Adrenal gland (tissue), 12 donors: ENCODE data around the gene IRF9. TPM values are rescaled to one million over a fixed set of nuclear protein-coding genes. Genes with fewer than 3 reads are reported as not detected.
A peak's percentile ranks its signal among the peaks of the same experiment; 100 is the strongest.

Experiments
- DNase-seq, 7 donors: peaks; one replicate each; pipeline ENCODE4 v3.0.0-alpha.2; 2019 to 2020
- H3K27ac ChIP-seq, 5 donors: fragments of 200-600 bp; sonication (generic) in 4 of 5; 1 replicate in 3 of 5; 2 replicates in 2 of 5; pipeline versions ENCODE4 v1.5.1 to v1.8.0; 2016 to 2020; ENCODE audit warnings: mild to moderate bottlenecking in 1 of 5
- H3K27me3 ChIP-seq: fragments of 200-600 bp; 2 replicates; pipeline ENCODE4 v1.8.0; 2021
- H3K36me3 ChIP-seq, 2 donors: fragments of 200-600 bp; replicated peaks in 1 of 2; 1 replicate in 1 of 2; 2 replicates in 1 of 2; pipeline versions ENCODE4 v1.5.1 to v1.8.0; 2018 to 2022
- H3K4me1 ChIP-seq, 2 donors: fragments of 200-600 bp; replicated peaks in 1 of 2; 1 replicate in 1 of 2; 2 replicates in 1 of 2; pipeline versions ENCODE4 v1.5.1 to v1.8.0; 2018 to 2021
- H3K4me3 ChIP-seq, 4 donors: fragments of 200-600 bp; sonication (generic) in 3 of 4; one replicate each; pipeline ENCODE4 v1.5.1; 2016 to 2018
- H3K9me3 ChIP-seq, 3 donors: fragments of 200-600 bp; sonication (generic) in 1 of 3; replicated peaks in 1 of 3; 1 replicate in 2 of 3; 2 replicates in 1 of 3; pipeline versions ENCODE4 v1.5.1 to v1.8.0; 2016 to 2021
- CTCF ChIP-seq, 6 experiments: fragments of 450-650 bp in 4 of 6; fragments of 200-600 bp in 2 of 6; sonication (generic) in 1 of 6; IDR thresholded peaks; 1 replicate in 5 of 6; 2 replicates in 1 of 6; pipeline versions ENCODE4 v1.5.1 to v1.8.0; 2016 to 2021; ENCODE audit warnings: antibody characterized with exemption in 6 of 6, mild to moderate bottlenecking in 2 of 6, moderate library complexity in 1 of 6
- POLR2A ChIP-seq, 2 donors: fragments of 450-650 bp; IDR thresholded peaks; one replicate each; pipeline ENCODE4 v1.6.1; 2017; ENCODE audit warnings: antibody characterized with exemption in 2 of 2, mild to moderate bottlenecking in 2 of 2, moderate library complexity in 1 of 2
- WGBS, 4 donors: extraction: QIAGEN DNeasy Blood & Tissue Kit in 2 of 4; methylation state at CpG; one replicate each; pipeline versions ENCODE4 v1.1.5 to v1.1.7; 2013 to 2017; 5-methylcytosine and 5-hydroxymethylcytosine counted together
- intact Hi-C, 2 donors: fragments of 100-400 bp; cut with DNase I; formaldehyde crosslinking; loops; one replicate each; pipeline versions ENCODE4 v1.14.1 to v1.15.0; 2022 to 2023
- polyA plus RNA-seq, 3 donors: library from polyadenylated mRNA; stranded (reverse); fragments of 200-250 nt in 2 of 3; fragments of 350-450 nt in 1 of 3; fragmentation: Illumina TruSeq in 1 of 3; extraction: RNeasy Lipid Tissue Mini Kit (QIAGEN cat#74804) in 1 of 3; gene quantifications; one replicate each; pipeline ENCODE4 v1.2.3, GENCODE V29; 2013 to 2014
- total RNA-seq, 9 donors: library from RNA; depleted of rRNA in 4 of 9; stranded (reverse); fragments of >200 nt in 4 of 9; fragments of 120-200 nt in 1 of 9; fragmentation: NEBNext Ultra II Directional in 1 of 9; extraction: Animal tissue kit (Norgen Biotek cat#: 25700) in 1 of 9; gene quantifications; one replicate each; pipeline versions ENCODE4 v1.1.0 to v1.2.4, GENCODE V29; 2013 to 2023
- donor health status: healthy with polysubstance abuse.
- donor health status: Bipolar disorder and iron deficiency.
- donor health status: DM: yes; HTN: yes; CAD: no.
- donor health status: DM: no; HTN: no; CAD: no.
- donor health status: DM: no; HTN: no; CAD: no.
- donor health status: DM: yes; HTN: yes; CAD: no.

Gene IRF9
- total and polyA plus RNA-seq, 12 donors: 32.4 to 151 (median 103) TPM

GRCh38 chr14:24159777-24160498 lies 1.1 kb upstream of the IRF9 start:
- Histone ChIP-seq H3K9me3 (no peaks in the 10 kb centered on the region), H3K4me1 (peaks cover 9 to 36% of the 10 kb centered on the region in 2 donors), H3K4me3 (no peak overlapping the region), H3K27me3 (no peaks in the 10 kb centered on the region), H3K36me3 (peaks cover 0 to 73% of the 10 kb centered on the region in 2 donors), H3K27ac (peak overlapping the region in 2 of 5 donors; percentile 86 to 95)
- DNase-seq: no peak
- WGBS, 4 donors: 86 to 94% (median 93%) methylated on average over 11 of the region's 11 CpGs
- TF ChIP-seq CTCF (IDR thresholded peaks at IDR 0.05) (no peak), POLR2A (IDR thresholded peaks at IDR 0.05) (no peak)
- intact Hi-C loops: loop anchor here in 1 of 2 donors (10.0 kb wide), 1 partner anchor 95 kb away; no protein-coding TSS in a partner anchor

GRCh38 chr14:24160499-24160849 lies 591 bp upstream of the IRF9 start:
- Histone ChIP-seq H3K27me3 (no peaks in the 10 kb centered on the region), H3K9me3 (no peaks in the 10 kb centered on the region), H3K36me3 (peaks cover 0 to 73% of the 10 kb centered on the region in 2 donors), H3K27ac (peak overlapping the region in 4 of 5 donors; percentile 56 to 95 (median 80)), H3K4me1 (peaks cover 9 to 36% of the 10 kb centered on the region in 2 donors), H3K4me3 (no peak overlapping the region)
- no peak for DNase-seq
- WGBS, 4 donors: 86 to 95% (median 92%) methylated on average over 3 to 4 of the region's 4 CpGs
- intact Hi-C loops: no loop called here
- no peak for TF ChIP-seq POLR2A (IDR thresholded peaks at IDR 0.05)
- TF ChIP-seq CTCF (IDR thresholded peaks at IDR 0.05): no peak

GRCh38 chr14:24162093-24162492 lies 1.0 kb downstream of the IRF9 start:
- peaks cover 0 to 73% of the 10 kb centered on the region in 2 donors for H3K36me3 ChIP-seq
- DNase-seq: peak in 4 of 7 donors; percentile 44 to 67 (median 52)
- H3K9me3 ChIP-seq: no peaks in the 10 kb centered on the region
- H3K27me3 ChIP-seq: no peaks in the 10 kb centered on the region
- H3K4me1 ChIP-seq: peaks cover 9 to 28% of the 10 kb centered on the region in 2 donors
- TF ChIP-seq CTCF (IDR thresholded peaks at IDR 0.05): no peak
- no peak for TF ChIP-seq POLR2A (IDR thresholded peaks at IDR 0.05)
- WGBS, 4 donors: 6 to 34% (median 30%) methylated on average over 6 to 8 of the region's 8 CpGs
- intact Hi-C loops: no loop called here
- H3K4me3 ChIP-seq: peak overlapping the region; percentile 47 to 74 (median 60)
- peak overlapping the region; percentile 67 to 95 (median 86) for H3K27ac ChIP-seq

GRCh38 chr14:24164518-24164991 lies 3.5 kb downstream of the IRF9 start:
- intact Hi-C loops: no loop called here
- TF ChIP-seq CTCF (IDR thresholded peaks at IDR 0.05) (no peak), POLR2A (IDR thresholded peaks at IDR 0.05) (no peak)

More at GRCh38 chr14:24164518-24164991, 3.5 kb downstream of the IRF9 start:
- H3K4me1 ChIP-seq: peaks cover 9 to 26% of the 10 kb centered on the region in 2 donors
- no peaks in the 10 kb centered on the region for H3K9me3 ChIP-seq
- no peak overlapping the region for H3K4me3 ChIP-seq
- H3K27ac ChIP-seq: no peak overlapping the region
- H3K27me3 ChIP-seq: no peaks in the 10 kb centered on the region
- peaks cover 0 to 67% of the 10 kb centered on the region in 2 donors for H3K36me3 ChIP-seq
- DNase-seq: no peak
- WGBS, 4 donors: 83 to 95% (median 91%) methylated on average over 6 to 14 of the region's 14 CpGs
